Activated naive CD8-positive, alpha-beta T cell treated with anti-CD3 and anti-CD28 coated beads, Interleukin-2, amount 50 U/mL, for 24 hours (primary cell): ENCODE results near the gene CABS1.

Experiments used
- ATAC-seq: fragments of 150-1000 bp; cut with Tn5 transposase; one replicate; pipeline ENCODE4 v1.10.0; 2021
- DNase-seq: peaks from one replicate; pipeline ENCODE4 v3.0.0; 2021
- H3K27ac Mint-ChIP-seq: one replicate; pipeline ENCODE4 v1.8.0; 2021; ENCODE audit warnings: mild to moderate bottlenecking, mixed read lengths
- H3K27me3 Mint-ChIP-seq: one replicate; pipeline ENCODE4 v1.8.0; 2021; ENCODE audit warnings: mixed read lengths
- H3K36me3 Mint-ChIP-seq: one replicate; pipeline ENCODE4 v1.8.0; 2021; ENCODE audit warnings: low read depth, mixed read lengths
- H3K4me1 Mint-ChIP-seq: one replicate; pipeline ENCODE4 v1.8.0; 2021; ENCODE audit warnings: mixed read lengths
- H3K4me3 Mint-ChIP-seq: one replicate; pipeline ENCODE4 v1.8.0; 2021; ENCODE audit warnings: mild to moderate bottlenecking, moderate library complexity, mixed read lengths
- H3K9me3 Mint-ChIP-seq: one replicate; pipeline ENCODE4 v1.8.0; 2021; ENCODE audit warnings: mixed read lengths

Gene CABS1

GRCh38 chr4:70334681-70335080 is at the start of gene CABS1:
CABS1 (plus strand) TSS chr4:70334981; CDS start chr4:70335040, 59 bp downstream.
- Mint-ChIP-seq H3K27ac (no peak within 1 kb of the TSS), H3K9me3 (no peaks in the 10 kb centered on the region), H3K27me3 (no peaks in the 10 kb centered on the region), H3K4me1 (no peaks in the 10 kb centered on the region), H3K4me3 (no peak within 1 kb of the TSS), H3K36me3 (no peaks in the 10 kb centered on the region)
- ATAC-seq, result no peak
- no peak for DNase-seq

- no peak overlapping the region for H3K4me3 Mint-ChIP-seq
- no peaks in the 10 kb centered on the region for H3K36me3 Mint-ChIP-seq
- no peaks in the 10 kb centered on the region for H3K4me1 Mint-ChIP-seq
- no peaks in the 10 kb centered on the region for H3K27me3 Mint-ChIP-seq
- peaks cover 11% of the 10 kb centered on the region for H3K9me3 Mint-ChIP-seq
- no peak overlapping the region for H3K27ac Mint-ChIP-seq
- ATAC-seq, result no peak
- DNase-seq, result no peak
These were observed 46.1 kb upstream of the CABS1 start for GRCh38 chr4:70288651-70289050.

- Mint-ChIP-seq H3K4me1 (no peaks in the 10 kb centered on the region), H3K27ac (no peak overlapping the region), H3K4me3 (no peak overlapping the region), H3K9me3 (peaks cover 11% of the 10 kb centered on the region), H3K36me3 (no peaks in the 10 kb centered on the region), H3K27me3 (no peaks in the 10 kb centered on the region)
- no peak for ATAC-seq
- no peak for DNase-seq
These were observed 43.4 kb upstream of the CABS1 start for GRCh38 chr4:70291341-70291740.

- H3K4me3 Mint-ChIP-seq, result no peak overlapping the region
- no peaks in the 10 kb centered on the region for H3K36me3 Mint-ChIP-seq
- no peak for DNase-seq
- no peaks in the 10 kb centered on the region for H3K27me3 Mint-ChIP-seq
- peaks cover 5% of the 10 kb centered on the region for H3K9me3 Mint-ChIP-seq
- ATAC-seq, result no peak
- H3K4me1 Mint-ChIP-seq, result no peaks in the 10 kb centered on the region
- no peak overlapping the region for H3K27ac Mint-ChIP-seq
These were observed 37.2 kb upstream of the CABS1 start for GRCh38 chr4:70297576-70297975.

GRCh38 chr4:70298051-70298450 is 36.7 kb upstream of the CABS1 start:
- no peaks in the 10 kb centered on the region for H3K36me3 Mint-ChIP-seq
- no peaks in the 10 kb centered on the region for H3K4me1 Mint-ChIP-seq
- peaks cover 4% of the 10 kb centered on the region for H3K9me3 Mint-ChIP-seq
- H3K27ac Mint-ChIP-seq, result no peak overlapping the region
- DNase-seq (no peak), ATAC-seq (no peak)
- no peaks in the 10 kb centered on the region for H3K27me3 Mint-ChIP-seq
- H3K4me3 Mint-ChIP-seq, result no peak overlapping the region

GRCh38 chr4:70299643-70300042 is 35.1 kb upstream of the CABS1 start:
- ATAC-seq (no peak), DNase-seq (no peak)
- Mint-ChIP-seq H3K27ac (no peak overlapping the region), H3K9me3 (no peaks in the 10 kb centered on the region), H3K36me3 (no peaks in the 10 kb centered on the region), H3K27me3 (no peaks in the 10 kb centered on the region), H3K4me1 (no peaks in the 10 kb centered on the region), H3K4me3 (no peak overlapping the region)

GRCh38 chr4:70300215-70300614 is 34.6 kb upstream of the CABS1 start:
- no peak overlapping the region for H3K4me3 Mint-ChIP-seq
- H3K36me3 Mint-ChIP-seq, result no peaks in the 10 kb centered on the region
- no peaks in the 10 kb centered on the region for H3K9me3 Mint-ChIP-seq
- no peak overlapping the region for H3K27ac Mint-ChIP-seq
- H3K4me1 Mint-ChIP-seq, result no peaks in the 10 kb centered on the region
- DNase-seq (no peak), ATAC-seq (peak; percentile 24)
- H3K27me3 Mint-ChIP-seq, result no peaks in the 10 kb centered on the region

GRCh38 chr4:70303090-70303489 is 31.7 kb upstream of the CABS1 start:
- Mint-ChIP-seq H3K27ac (no peak overlapping the region), H3K27me3 (no peaks in the 10 kb centered on the region), H3K9me3 (no peaks in the 10 kb centered on the region), H3K36me3 (no peaks in the 10 kb centered on the region), H3K4me1 (no peaks in the 10 kb centered on the region), H3K4me3 (no peak overlapping the region)
- DNase-seq (no peak), ATAC-seq (no peak)

GRCh38 chr4:70305601-70306000 is 29.2 kb upstream of the CABS1 start:
- ATAC-seq (no peak), DNase-seq (no peak)
- no peaks in the 10 kb centered on the region for H3K4me1 Mint-ChIP-seq
- H3K36me3 Mint-ChIP-seq, result no peaks in the 10 kb centered on the region
- peaks cover 4% of the 10 kb centered on the region for H3K9me3 Mint-ChIP-seq
- no peak overlapping the region for H3K4me3 Mint-ChIP-seq
- H3K27ac Mint-ChIP-seq, result no peak overlapping the region
- H3K27me3 Mint-ChIP-seq, result no peaks in the 10 kb centered on the region

GRCh38 chr4:70306076-70306475 is 28.7 kb upstream of the CABS1 start:
- ATAC-seq (no peak), DNase-seq (no peak)
- Mint-ChIP-seq H3K4me3 (no peak overlapping the region), H3K36me3 (no peaks in the 10 kb centered on the region), H3K27me3 (no peaks in the 10 kb centered on the region), H3K27ac (no peak overlapping the region), H3K4me1 (no peaks in the 10 kb centered on the region), H3K9me3 (peaks cover 4% of the 10 kb centered on the region)

GRCh38 chr4:70313736-70314135 is 21.0 kb upstream of the CABS1 start:
- ATAC-seq, result no peak

GRCh38 chr4:70315928-70316327 is 18.9 kb upstream of the CABS1 start:
- H3K27ac Mint-ChIP-seq, result no peak overlapping the region
- no peaks in the 10 kb centered on the region for H3K36me3 Mint-ChIP-seq
- no peak overlapping the region for H3K4me3 Mint-ChIP-seq
- no peaks in the 10 kb centered on the region for H3K27me3 Mint-ChIP-seq
- H3K4me1 Mint-ChIP-seq, result no peaks in the 10 kb centered on the region
- H3K9me3 Mint-ChIP-seq, result no peaks in the 10 kb centered on the region
- DNase-seq, result no peak
- no peak for ATAC-seq

More at GRCh38 chr4:70313736-70314135, 21.0 kb upstream of the CABS1 start:
- Mint-ChIP-seq H3K4me3 (no peak overlapping the region), H3K27me3 (no peaks in the 10 kb centered on the region), H3K36me3 (no peaks in the 10 kb centered on the region), H3K4me1 (no peaks in the 10 kb centered on the region), H3K9me3 (peaks cover 4% of the 10 kb centered on the region), H3K27ac (no peak overlapping the region)
- DNase-seq, result no peak

GRCh38 chr4:70326052-70326451 is 8.7 kb upstream of the CABS1 start:
- Mint-ChIP-seq H3K9me3 (no peaks in the 10 kb centered on the region), H3K27ac (no peak overlapping the region), H3K36me3 (no peaks in the 10 kb centered on the region), H3K27me3 (no peaks in the 10 kb centered on the region), H3K4me1 (no peaks in the 10 kb centered on the region), H3K4me3 (no peak overlapping the region)
- DNase-seq (no peak), ATAC-seq (no peak)

- Mint-ChIP-seq H3K4me1 (no peaks in the 10 kb centered on the region), H3K4me3 (no peak overlapping the region), H3K27ac (no peak overlapping the region), H3K9me3 (no peaks in the 10 kb centered on the region), H3K27me3 (no peaks in the 10 kb centered on the region), H3K36me3 (no peaks in the 10 kb centered on the region)
- no peak for ATAC-seq
- DNase-seq, result no peak
These were observed 1.3 kb downstream of the CABS1 start for GRCh38 chr4:70336043-70336442.

- Mint-ChIP-seq H3K4me3 (no peak overlapping the region), H3K27me3 (no peaks in the 10 kb centered on the region), H3K36me3 (no peaks in the 10 kb centered on the region), H3K27ac (no peak overlapping the region), H3K9me3 (no peaks in the 10 kb centered on the region), H3K4me1 (no peaks in the 10 kb centered on the region)
- ATAC-seq, result no peak
- DNase-seq, result no peak
These were observed 3.2 kb downstream of the CABS1 start for GRCh38 chr4:70337886-70338420.

GRCh38 chr4:70356185-70356584 is 21.4 kb downstream of the CABS1 start:
- ATAC-seq (no peak), DNase-seq (no peak)
- H3K4me3 Mint-ChIP-seq, result no peak overlapping the region
- H3K36me3 Mint-ChIP-seq, result no peaks in the 10 kb centered on the region
- no peaks in the 10 kb centered on the region for H3K4me1 Mint-ChIP-seq
- no peak overlapping the region for H3K27ac Mint-ChIP-seq
- no peaks in the 10 kb centered on the region for H3K9me3 Mint-ChIP-seq
- no peaks in the 10 kb centered on the region for H3K27me3 Mint-ChIP-seq
